IPS-15b (cell line): ENCODE results near the gene GCSH.
"Not testable (repeated sequence)": the region's sequence is repeated elsewhere in the genome, so short reads cannot be mapped to it uniquely, and the experiment has no call there.

Experiments
- H3K27me3 ChIP-seq: one replicate; pipeline ENCODE4 v1.6.1; 2013; ENCODE audit warnings: low read length; ENCODE audit not compliant: control insufficient read depth, insufficient read depth
- H3K36me3 ChIP-seq: one replicate; pipeline ENCODE4 v1.6.1; 2013; ENCODE audit warnings: low read length; ENCODE audit not compliant: control insufficient read depth, insufficient read depth
- H3K4me1 ChIP-seq: one replicate; pipeline ENCODE4 v1.6.1; 2013; ENCODE audit warnings: mild to moderate bottlenecking, low read length; ENCODE audit not compliant: control insufficient read depth, insufficient read depth
- H3K4me3 ChIP-seq: one replicate; pipeline ENCODE4 v1.5.1; 2013; ENCODE audit warnings: low read depth, low read length
- H3K9ac ChIP-seq: one replicate; pipeline ENCODE4 v1.6.1; 2013; ENCODE audit warnings: low read depth, mild to moderate bottlenecking, low read length
- H3K9me3 ChIP-seq: one replicate; pipeline ENCODE4 v1.6.1; 2013; ENCODE audit warnings: mild to moderate bottlenecking, low read length; ENCODE audit not compliant: control insufficient read depth, insufficient read depth

The GCSH gene

GRCh38 chr16:81123092-81123852 lies 27.1 kb upstream of the GCSH start:
- H3K4me1 ChIP-seq: no peaks in the 10 kb centered on the region
- H3K9ac ChIP-seq: no peak overlapping the region
- H3K27me3 ChIP-seq: no peaks in the 10 kb centered on the region
- no peak overlapping the region for H3K4me3 ChIP-seq
- no peaks in the 10 kb centered on the region for H3K9me3 ChIP-seq
- no peaks in the 10 kb centered on the region for H3K36me3 ChIP-seq

- H3K36me3 ChIP-seq: no peaks in the 10 kb centered on the region
- H3K4me3 ChIP-seq: no peak overlapping the region
- no peaks in the 10 kb centered on the region for H3K27me3 ChIP-seq
- H3K9me3 ChIP-seq: no peaks in the 10 kb centered on the region
- H3K9ac ChIP-seq: no peak overlapping the region
- no peaks in the 10 kb centered on the region for H3K4me1 ChIP-seq
These were observed 25.3 kb upstream of the GCSH start for GRCh38 chr16:81121474-81121990.

- H3K27me3 ChIP-seq: no peaks in the 10 kb centered on the region
- H3K9me3 ChIP-seq: no peaks in the 10 kb centered on the region
- H3K9ac ChIP-seq: no peak overlapping the region
- H3K36me3 ChIP-seq: no peaks in the 10 kb centered on the region
- no peaks in the 10 kb centered on the region for H3K4me1 ChIP-seq
- no peak overlapping the region for H3K4me3 ChIP-seq
These were observed 21.2 kb upstream of the GCSH start for GRCh38 chr16:81117436-81117835.

- no peaks in the 10 kb centered on the region for H3K27me3 ChIP-seq
- H3K9me3 ChIP-seq: no peaks in the 10 kb centered on the region
- H3K9ac ChIP-seq: no peak overlapping the region
- no peaks in the 10 kb centered on the region for H3K36me3 ChIP-seq
- H3K4me1 ChIP-seq: no peaks in the 10 kb centered on the region
- no peak overlapping the region for H3K4me3 ChIP-seq
These were observed 20.1 kb upstream of the GCSH start for GRCh38 chr16:81116285-81116684.

GRCh38 chr16:81112453-81112852 lies 16.3 kb upstream of the GCSH start:
- H3K36me3 ChIP-seq: no peaks in the 10 kb centered on the region
- no peaks in the 10 kb centered on the region for H3K4me1 ChIP-seq
- H3K9me3 ChIP-seq: no peaks in the 10 kb centered on the region

GRCh38 chr16:81109274-81109673 lies 13.1 kb upstream of the GCSH start:
- H3K4me3 ChIP-seq, H3K27me3 ChIP-seq, H3K36me3 ChIP-seq, H3K9me3 ChIP-seq, H3K9ac ChIP-seq, H3K4me1 ChIP-seq: not testable (repeated sequence)

More at GRCh38 chr16:81112453-81112852, 16.3 kb upstream of the GCSH start:
- Histone ChIP-seq H3K4me3 (no peak overlapping the region), H3K9ac (no peak overlapping the region), H3K27me3 (no peaks in the 10 kb centered on the region)

GRCh38 chr16:81107511-81107910 lies 11.3 kb upstream of the GCSH start:
- no peaks in the 10 kb centered on the region for H3K9me3 ChIP-seq
- H3K36me3 ChIP-seq: no peaks in the 10 kb centered on the region
- no peak overlapping the region for H3K9ac ChIP-seq
- no peaks in the 10 kb centered on the region for H3K27me3 ChIP-seq
- no peaks in the 10 kb centered on the region for H3K4me1 ChIP-seq
- no peak overlapping the region for H3K4me3 ChIP-seq

GRCh38 chr16:81106826-81107503 lies 10.8 kb upstream of the GCSH start:
- Histone ChIP-seq H3K9ac (no peak overlapping the region), H3K27me3 (no peaks in the 10 kb centered on the region)

GRCh38 chr16:81105946-81106345 lies 9.8 kb upstream of the GCSH start:
- Histone ChIP-seq H3K9ac (no peak overlapping the region), H3K9me3 (no peaks in the 10 kb centered on the region), H3K4me1 (no peaks in the 10 kb centered on the region), H3K4me3 (no peak overlapping the region), H3K27me3 (no peaks in the 10 kb centered on the region), H3K36me3 (no peaks in the 10 kb centered on the region)

More at GRCh38 chr16:81106826-81107503, 10.8 kb upstream of the GCSH start:
- Histone ChIP-seq H3K36me3 (no peaks in the 10 kb centered on the region), H3K4me3 (no peak overlapping the region), H3K4me1 (no peaks in the 10 kb centered on the region), H3K9me3 (no peaks in the 10 kb centered on the region)

GRCh38 chr16:81101702-81102101 lies 5.5 kb upstream of the GCSH start:
- Histone ChIP-seq H3K4me1 (peaks cover 3% of the 10 kb centered on the region), H3K9me3 (no peaks in the 10 kb centered on the region), H3K36me3 (no peaks in the 10 kb centered on the region), H3K4me3 (no peak overlapping the region), H3K27me3 (no peaks in the 10 kb centered on the region), H3K9ac (no peak overlapping the region)

- H3K4me1 ChIP-seq: peaks cover 3% of the 10 kb centered on the region
- H3K9me3 ChIP-seq: no peaks in the 10 kb centered on the region
- H3K4me3 ChIP-seq: no peak overlapping the region
- no peak overlapping the region for H3K9ac ChIP-seq
- H3K27me3 ChIP-seq: no peaks in the 10 kb centered on the region
- peaks cover 4% of the 10 kb centered on the region for H3K36me3 ChIP-seq
These were observed 3.8 kb upstream of the GCSH start for GRCh38 chr16:81099958-81100357.

- Histone ChIP-seq H3K27me3 (no peaks in the 10 kb centered on the region), H3K36me3 (peaks cover 4% of the 10 kb centered on the region), H3K4me1 (peaks cover 6% of the 10 kb centered on the region), H3K9ac (no peak overlapping the region), H3K9me3 (no peaks in the 10 kb centered on the region), H3K4me3 (no peak overlapping the region)
These were observed 1.0 kb upstream of the GCSH start for GRCh38 chr16:81097230-81097629.
